OCI-LY3 (cell line): Measurements from ENCODE around the gene RFC3.
"Not testable (repeated sequence)": the region's sequence is repeated elsewhere in the genome, so short reads cannot be mapped to it uniquely, and the experiment has no call there.

Source experiments
- H2AFZ ChIP-seq: fragments of 200-600, 300-600 bp; shearing (Covaris generic); 2 replicates; pipeline ENCODE4 v1.6.0; 2014; ENCODE audit warnings: antibody characterized with exemption, low read depth, low read length
- H3K27ac ChIP-seq: fragments of 200-600, 300-600 bp; sonication (generic); 2 replicates; pipeline ENCODE4 v1.5.1; 2014; ENCODE audit warnings: mild to moderate bottlenecking, low read length, moderate library complexity, mixed read lengths
- H3K27me3 ChIP-seq: fragments of 200-600, 300-600 bp; sonication (generic); 2 replicates; pipeline ENCODE4 v1.6.1; 2014; ENCODE audit warnings: low read depth, low read length, mixed read lengths
- H3K36me3 ChIP-seq: fragments of 200-600, 300-600 bp; sonication (generic); replicated peaks from 2 replicates; pipeline ENCODE3; 2014; ENCODE audit warnings: low read depth, low read length, mixed read lengths
- H3K4me1 ChIP-seq: fragments of 300-600, 200-600 bp; sonication (generic); 2 replicates; pipeline ENCODE4 v1.6.1; 2014; ENCODE audit warnings: low read length, mixed read lengths
- H3K4me2 ChIP-seq: fragments of 200-600, 300-600 bp; sonication (generic); 2 replicates; pipeline ENCODE4 v1.6.1; 2014; ENCODE audit warnings: low read length, mixed read lengths
- H3K4me3 ChIP-seq: fragments of 300-600, 200-600 bp; sonication (generic); 2 replicates; pipeline ENCODE4 v1.5.1; 2014; ENCODE audit warnings: antibody characterized with exemption, mild to moderate bottlenecking, low read length, moderate library complexity
- H3K79me2 ChIP-seq: fragments of 300-600, 200-600 bp; shearing (Covaris generic); 2 replicates; pipeline ENCODE4 v1.6.1; 2014; ENCODE audit warnings: mild to moderate bottlenecking, low read length, mixed read lengths
- H3K9ac ChIP-seq: fragments of 300-600, 200-600 bp; shearing (Covaris generic); 2 replicates; pipeline ENCODE4 v1.6.0; 2014; ENCODE audit warnings: mild to moderate bottlenecking, low read length, moderate library complexity
- H3K9me3 ChIP-seq: fragments of 200-600, 300-600 bp; shearing (Covaris generic); 2 replicates; pipeline ENCODE4 v1.6.1; 2014; ENCODE audit warnings: low read length, mixed read lengths; ENCODE audit not compliant: insufficient read depth
- H4K20me1 ChIP-seq: fragments of 200-600, 300-600 bp; sonication (generic); 2 replicates; pipeline ENCODE4 v1.6.1; 2016; ENCODE audit warnings: low read length, mixed read lengths; ENCODE audit not compliant: insufficient read depth
- CTCF ChIP-seq: fragments of 200-600, 300-600 bp; sonication (generic); IDR thresholded peaks from 2 replicates; pipeline ENCODE4 v1.5.1; 2014; ENCODE audit warnings: antibody characterized with exemption, low read length, low read depth
- EZH2phosphoT487 ChIP-seq: fragments of 200-600 bp; shearing (Covaris generic); IDR thresholded peaks from 2 replicates; pipeline ENCODE4 v1.6.1; 2018; ENCODE audit warnings: antibody characterized with exemption, mixed run types, low read depth

RFC3 gene

DNA sequence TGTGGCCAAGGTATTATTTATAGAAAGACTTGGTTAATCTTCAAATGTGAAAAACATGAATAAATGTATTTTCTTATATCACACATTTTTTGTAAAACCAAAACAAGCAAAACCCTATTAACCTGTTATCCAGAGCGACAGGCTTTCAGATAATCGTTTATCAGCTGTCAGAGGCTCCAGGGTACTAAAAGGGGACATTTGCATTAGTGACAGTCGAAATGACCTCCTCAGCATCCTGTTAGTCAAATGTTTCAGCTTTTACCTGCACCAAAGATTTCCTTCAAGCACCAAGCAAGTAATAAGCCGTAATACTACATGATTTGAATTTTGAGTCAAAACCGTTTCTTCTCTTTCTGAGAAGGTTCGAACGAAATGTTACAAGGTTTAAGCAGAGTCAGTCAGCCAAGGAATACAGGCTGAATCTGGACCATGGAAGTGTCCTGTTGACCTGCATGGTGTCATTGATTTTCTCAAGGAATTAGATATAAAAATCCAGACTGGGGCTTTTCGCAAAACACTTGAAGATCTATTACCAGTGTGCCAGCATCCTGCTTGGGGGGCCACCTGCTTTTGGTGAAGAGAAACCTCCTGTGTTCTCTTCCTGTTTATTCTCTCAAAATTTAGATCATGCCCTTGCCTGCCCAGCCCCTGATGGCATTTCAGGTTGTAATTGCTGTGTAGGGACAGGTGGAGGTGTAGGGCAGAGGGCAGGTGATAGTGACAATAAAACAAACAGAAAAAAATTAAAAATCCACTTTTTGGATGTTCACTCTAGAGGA, 11.3 kb upstream of the RFC3 start:
- H3K27ac ChIP-seq: no peak overlapping the region
- TF ChIP-seq CTCF (no peak), EZH2phosphoT487 (no peak)
- H3K4me3 ChIP-seq: peak overlapping the region; percentile 56
- H3K36me3 ChIP-seq: no peaks in the 10 kb centered on the region
- no peaks in the 10 kb centered on the region for H3K79me2 ChIP-seq
- peak overlapping the region; percentile 50 for H2AFZ ChIP-seq
- H3K4me1 ChIP-seq: peaks cover 16% of the 10 kb centered on the region
- H3K4me2 ChIP-seq: peak overlapping the region; percentile 71
- no peaks in the 10 kb centered on the region for H3K9me3 ChIP-seq
- peaks cover 19% of the 10 kb centered on the region for H3K27me3 ChIP-seq
- H3K9ac ChIP-seq: peak overlapping the region; percentile 16; the same call in 1 of the 2 replicates
- no peaks in the 10 kb centered on the region for H4K20me1 ChIP-seq

DNA sequence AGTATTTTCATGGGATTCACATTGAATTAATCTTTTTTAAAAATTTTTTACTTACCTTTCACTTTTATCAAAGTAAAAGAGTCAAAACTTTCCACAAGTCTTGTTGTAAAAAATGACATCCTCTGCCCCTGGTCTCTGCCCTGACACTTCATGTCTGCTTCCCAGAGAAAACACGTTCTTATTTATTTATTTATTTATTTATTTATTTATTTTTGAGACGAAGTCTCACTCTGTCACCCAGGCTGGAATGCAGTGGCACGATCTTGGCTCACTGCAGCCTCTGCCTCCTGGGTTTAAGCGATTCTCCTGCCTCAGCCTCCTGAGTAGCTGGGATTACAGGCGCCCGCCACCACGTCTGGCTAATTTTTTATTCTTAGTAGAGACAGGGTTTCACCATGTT, 5.1 kb upstream of the RFC3 start:
- H3K27ac ChIP-seq, H3K4me1 ChIP-seq, H3K9me3 ChIP-seq, H3K4me2 ChIP-seq, H3K4me3 ChIP-seq, H3K79me2 ChIP-seq, H3K9ac ChIP-seq, H3K36me3 ChIP-seq, H3K27me3 ChIP-seq, H4K20me1 ChIP-seq: not testable (repeated sequence)
- H2AFZ ChIP-seq: peak overlapping the region; percentile 47; the same call in 1 of the 2 replicates

DNA sequence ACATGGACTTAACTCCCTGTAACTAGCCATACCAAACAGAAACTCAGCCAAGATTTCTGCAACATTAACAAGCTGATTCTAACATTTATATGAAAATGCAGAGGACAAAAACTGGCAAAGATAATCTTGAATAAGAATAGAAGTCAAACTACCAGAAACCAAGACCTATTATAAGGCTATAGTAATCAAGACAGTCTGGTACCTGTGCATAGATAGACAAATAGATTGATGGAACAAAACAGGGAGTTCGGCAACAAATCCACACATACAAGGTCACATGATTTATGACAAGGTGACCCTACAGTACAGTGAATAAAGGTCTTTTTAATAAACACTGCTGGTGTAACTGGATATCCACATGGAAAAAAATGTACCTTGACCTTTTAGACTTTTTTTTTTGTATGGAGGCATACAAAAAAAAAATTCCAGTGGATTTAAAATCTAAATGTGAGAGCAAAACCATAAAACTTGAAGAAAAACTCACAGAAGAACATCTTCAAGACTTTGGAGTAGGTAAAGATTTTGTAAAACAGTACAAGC, 2.9 kb upstream of the RFC3 start:
- H3K4me1 ChIP-seq: peaks cover 9% of the 10 kb centered on the region
- no peak overlapping the region for H3K27ac ChIP-seq
- H3K79me2 ChIP-seq: peaks cover 22% of the 10 kb centered on the region
- H3K9me3 ChIP-seq: no peaks in the 10 kb centered on the region
- H3K4me2 ChIP-seq: no peak overlapping the region
- H2AFZ ChIP-seq: no peak overlapping the region
- H3K4me3 ChIP-seq: no peak overlapping the region
- H3K27me3 ChIP-seq: no peaks in the 10 kb centered on the region
- H3K36me3 ChIP-seq: peaks cover 3% of the 10 kb centered on the region
- no peak overlapping the region for H3K9ac ChIP-seq
- TF ChIP-seq CTCF: no peak
- 0 out of 2 replicates have a peak, but pooled peaks cover 6% of the 10 kb centered on the region for H4K20me1 ChIP-seq

DNA sequence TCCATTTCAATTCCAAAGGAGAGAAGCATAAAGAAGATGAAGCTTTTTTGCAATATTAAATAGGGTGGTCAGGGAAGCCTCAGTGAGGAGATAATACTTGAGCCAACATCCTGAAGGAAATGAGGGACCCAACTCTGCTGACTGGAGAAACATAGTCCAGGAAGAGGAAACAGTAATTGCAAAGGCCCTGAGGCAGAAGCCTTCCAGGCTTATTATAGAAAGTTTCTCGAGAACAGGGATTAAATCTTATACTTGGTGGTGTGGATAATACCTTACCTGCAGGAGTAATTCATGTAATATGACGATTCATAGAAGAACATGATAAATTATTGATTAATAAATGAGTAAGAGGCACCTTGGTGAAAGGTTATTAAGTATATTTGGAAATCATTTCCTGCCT, 1.0 kb upstream of the RFC3 start:
- no peak overlapping the region for H3K27ac ChIP-seq

More for the DNA sequence above, 1.0 kb upstream of the RFC3 start:
- H3K4me1 ChIP-seq: peaks cover 12% of the 10 kb centered on the region
- no peaks in the 10 kb centered on the region for H3K9me3 ChIP-seq
- H3K79me2 ChIP-seq: peaks cover 39% of the 10 kb centered on the region
- peak overlapping the region; percentile 49; the same call in 1 of the 2 replicates for H2AFZ ChIP-seq
- H3K4me3 ChIP-seq: no peak overlapping the region
- H3K27me3 ChIP-seq: no peaks in the 10 kb centered on the region
- no peak overlapping the region for H3K9ac ChIP-seq
- H3K36me3 ChIP-seq: peaks cover 18% of the 10 kb centered on the region
- TF ChIP-seq CTCF (no peak), EZH2phosphoT487 (no peak)
- H4K20me1 ChIP-seq: 0 out of 2 replicates have a peak, but pooled peaks cover 10% of the 10 kb centered on the region
- H3K4me2 ChIP-seq: no peak overlapping the region
